ENCODE results near the gene CACNA2D4.

Gene CACNA2D4

DNA sequence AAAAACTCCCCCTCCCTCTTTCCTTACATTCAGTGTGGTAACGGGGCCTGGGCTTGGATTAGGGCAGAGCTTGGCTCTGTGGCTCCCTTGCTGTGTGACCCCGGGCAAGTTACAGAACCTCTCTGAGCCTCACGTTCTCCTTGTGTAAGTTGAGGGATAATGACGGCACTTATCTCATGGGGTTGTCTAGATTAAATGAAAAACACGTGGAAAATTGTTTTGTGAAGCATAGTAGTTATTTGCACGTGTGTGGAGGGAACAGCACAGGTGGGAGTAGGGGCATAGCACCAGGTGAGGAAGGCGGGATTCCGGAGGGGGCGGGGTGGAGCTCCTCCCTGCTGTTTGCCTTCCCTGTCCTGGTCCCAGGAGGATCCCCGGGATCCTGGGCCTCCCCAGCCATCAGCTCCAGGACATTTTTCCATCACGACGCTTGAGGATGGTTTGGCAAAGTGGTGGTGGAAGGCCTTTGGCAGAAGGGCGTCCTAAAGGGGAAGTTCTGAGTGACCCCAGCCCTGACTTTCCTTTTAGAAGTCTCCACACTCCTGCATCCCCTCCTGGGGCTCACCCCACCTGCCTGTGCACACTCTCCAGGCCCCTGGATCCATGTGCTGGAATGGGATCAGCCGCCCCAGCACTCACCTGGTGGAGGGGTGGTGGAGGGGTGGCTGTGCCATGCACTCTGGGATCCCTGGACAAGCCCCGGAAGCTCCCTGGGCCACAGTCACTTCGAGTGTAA is 75.4 kb downstream of the CACNA2D4 start:
- DNase-seq, result no peak

DNA sequence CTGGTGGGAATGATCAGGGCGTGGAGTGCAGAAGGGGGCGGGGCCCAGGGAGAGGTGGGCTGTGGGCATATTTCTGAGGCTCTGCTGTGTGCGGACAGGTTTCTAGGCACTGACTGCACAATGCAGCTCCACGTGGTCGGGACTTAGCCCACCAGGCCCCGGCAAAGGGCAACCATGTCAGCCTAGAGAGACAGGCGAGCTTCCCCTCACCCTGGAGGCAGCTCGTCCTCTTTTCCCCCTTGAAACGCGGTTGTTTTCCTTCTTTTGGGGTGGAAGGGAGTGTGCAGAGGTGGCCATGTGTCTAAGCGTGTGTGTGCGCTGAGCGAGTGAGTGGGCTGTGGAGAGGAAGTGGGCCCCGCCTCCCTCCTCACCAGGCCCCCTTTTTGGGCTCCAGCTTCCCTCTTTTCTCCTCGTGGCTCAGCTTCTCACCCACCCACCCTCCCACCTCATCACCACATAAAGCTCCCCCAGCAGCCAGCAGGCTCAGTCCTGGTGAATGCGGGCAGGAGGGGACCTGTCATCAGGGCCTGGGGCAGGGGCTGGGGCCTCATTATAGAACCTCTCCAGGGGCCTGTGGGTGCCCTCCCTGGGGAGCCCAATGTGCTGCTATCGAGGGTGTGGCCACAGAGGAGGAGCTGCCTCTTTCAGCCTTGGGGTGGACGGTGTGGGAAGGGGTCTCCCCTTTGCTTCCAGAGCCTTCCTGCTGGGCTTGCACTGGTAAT is 76.1 kb downstream of the CACNA2D4 start:
- no peak for DNase-seq

DNA sequence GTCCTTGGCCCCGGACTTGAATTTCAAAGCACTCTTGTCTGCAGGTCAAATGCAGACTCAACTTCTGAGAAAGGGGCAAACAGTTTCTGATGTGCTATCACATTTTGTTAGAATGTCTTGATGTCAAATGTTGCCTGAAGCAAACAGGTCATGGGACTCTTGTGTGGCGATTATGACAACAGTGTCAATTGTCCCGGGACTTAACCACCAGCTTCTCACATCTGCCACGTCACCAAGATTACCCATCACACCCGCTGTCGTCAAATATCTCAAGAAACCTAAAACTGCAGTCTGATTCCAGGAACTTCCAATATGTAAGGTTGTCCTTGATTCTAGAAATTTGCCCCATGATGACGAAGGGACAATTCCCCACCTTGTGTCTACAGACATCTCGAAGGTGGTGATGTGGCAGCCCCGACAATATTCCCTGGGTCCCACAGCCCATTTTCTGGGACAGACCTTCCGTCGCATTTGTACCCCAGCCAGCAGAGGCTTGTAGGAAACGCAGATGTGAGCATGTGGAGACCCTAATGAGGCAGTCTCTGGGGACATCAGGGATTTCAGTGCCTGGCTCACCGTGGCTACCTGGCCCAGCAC is 76.8 kb downstream of the CACNA2D4 start:
- DNase-seq, result no peak

DNA sequence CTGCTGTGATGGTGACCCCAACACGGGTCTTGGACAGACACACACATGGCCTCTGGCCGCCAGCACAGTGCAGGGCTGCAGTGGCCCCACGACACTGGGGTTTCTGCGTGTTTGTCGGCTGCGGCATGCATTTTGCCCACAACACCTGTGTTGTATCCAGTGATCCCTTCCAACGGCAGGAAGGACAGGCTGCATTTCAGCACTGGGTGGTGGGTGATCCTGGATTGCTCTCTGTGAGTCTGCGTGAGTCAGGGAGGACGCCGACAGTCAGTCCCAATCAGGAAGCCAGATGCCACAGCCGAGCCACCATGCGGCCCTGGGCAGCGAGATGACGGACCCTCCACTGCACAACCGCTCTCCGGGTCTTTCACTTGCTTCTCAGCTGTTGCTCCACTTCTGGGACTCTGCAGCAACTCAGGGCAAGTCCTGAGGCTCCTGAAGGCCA is 77.4 kb downstream of the CACNA2D4 start:
- DNase-seq, result no peak

DNA sequence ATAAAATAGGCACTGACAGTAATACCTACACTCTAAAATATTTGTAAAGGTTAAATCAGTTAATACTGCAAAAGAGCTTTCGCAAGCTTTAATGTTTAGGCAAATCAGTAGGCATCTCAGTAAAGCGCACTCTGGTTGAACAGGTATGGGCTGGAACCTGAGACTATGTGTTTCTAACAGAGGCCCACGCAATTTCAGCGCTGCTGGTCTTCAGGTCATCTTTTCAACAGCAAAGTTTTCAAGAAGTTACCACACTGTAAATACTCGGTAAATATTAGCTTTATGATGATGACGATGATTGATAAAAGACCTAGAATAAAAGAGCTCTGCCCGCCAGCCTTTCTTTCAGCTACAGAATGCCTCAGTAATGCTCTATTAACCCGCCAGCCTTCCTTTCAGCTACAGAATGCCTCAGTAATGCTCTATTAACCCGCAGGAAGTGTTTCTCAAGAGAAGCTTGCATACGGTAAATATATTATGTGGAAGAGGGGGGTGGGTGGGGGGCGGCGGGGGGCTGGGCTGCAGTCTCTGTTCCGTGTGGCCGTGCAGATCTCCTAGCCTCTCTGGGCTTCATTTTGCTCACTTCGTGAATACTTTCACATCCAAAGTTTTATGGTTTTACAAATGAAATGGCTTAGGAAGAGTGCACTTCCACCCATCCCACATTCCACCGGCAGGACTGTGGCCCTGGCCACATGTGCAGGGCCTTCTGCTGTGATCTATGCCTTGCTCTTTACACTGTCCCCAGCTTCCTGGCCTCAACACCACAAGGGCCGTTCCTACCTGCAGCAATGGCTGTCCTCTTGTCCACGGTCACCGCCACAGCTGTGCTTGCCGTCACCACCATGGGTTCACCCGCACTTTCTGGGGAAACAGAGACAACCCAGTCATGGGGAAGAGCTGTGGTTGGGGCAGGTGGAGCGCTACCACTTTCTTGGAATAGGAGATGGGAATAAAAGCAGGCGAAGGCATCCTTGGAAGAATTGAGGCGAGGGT is 78.2 kb downstream of the CACNA2D4 start:
- no peak for DNase-seq

DNA sequence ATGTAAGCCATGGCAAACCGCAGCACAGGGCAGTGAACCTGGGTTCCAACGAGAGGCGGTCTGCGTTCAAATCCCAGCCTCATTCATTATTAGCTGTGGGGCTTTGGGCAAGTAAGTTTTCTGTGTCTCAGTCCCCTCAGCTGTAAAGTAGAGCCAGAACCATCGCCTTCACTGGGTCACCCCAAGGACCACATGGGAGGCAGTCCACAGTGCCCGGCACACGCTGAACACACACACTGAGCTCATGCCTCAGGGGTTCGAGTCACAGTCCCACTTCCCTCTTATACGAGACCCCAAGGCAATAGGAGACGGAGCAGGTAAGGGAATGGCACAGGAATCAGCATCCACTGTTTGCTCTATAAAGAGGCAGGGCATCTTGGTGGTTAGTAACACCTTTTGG is 79.0 kb downstream of the CACNA2D4 start:
- no peak for DNase-seq

DNA sequence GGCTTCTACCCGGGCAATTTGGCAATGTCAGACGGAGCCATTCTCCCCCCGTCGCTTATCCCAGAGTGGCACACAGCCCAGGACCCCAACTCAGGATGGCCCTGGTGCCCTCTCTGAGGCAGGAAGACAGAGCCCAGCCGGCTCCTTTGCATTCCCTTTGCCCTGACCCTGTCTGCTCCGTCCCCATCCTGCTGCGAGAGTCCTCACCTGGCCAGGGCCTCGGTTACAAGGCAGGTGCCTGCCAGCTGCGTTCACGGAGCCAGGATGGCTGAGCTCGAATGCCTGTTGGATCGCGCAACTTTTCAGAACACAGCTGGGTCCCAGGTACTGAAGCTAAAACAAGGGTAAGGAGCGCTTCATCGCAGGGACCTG is 79.5 kb downstream of the CACNA2D4 start:
- DNase-seq, result no peak

DNA sequence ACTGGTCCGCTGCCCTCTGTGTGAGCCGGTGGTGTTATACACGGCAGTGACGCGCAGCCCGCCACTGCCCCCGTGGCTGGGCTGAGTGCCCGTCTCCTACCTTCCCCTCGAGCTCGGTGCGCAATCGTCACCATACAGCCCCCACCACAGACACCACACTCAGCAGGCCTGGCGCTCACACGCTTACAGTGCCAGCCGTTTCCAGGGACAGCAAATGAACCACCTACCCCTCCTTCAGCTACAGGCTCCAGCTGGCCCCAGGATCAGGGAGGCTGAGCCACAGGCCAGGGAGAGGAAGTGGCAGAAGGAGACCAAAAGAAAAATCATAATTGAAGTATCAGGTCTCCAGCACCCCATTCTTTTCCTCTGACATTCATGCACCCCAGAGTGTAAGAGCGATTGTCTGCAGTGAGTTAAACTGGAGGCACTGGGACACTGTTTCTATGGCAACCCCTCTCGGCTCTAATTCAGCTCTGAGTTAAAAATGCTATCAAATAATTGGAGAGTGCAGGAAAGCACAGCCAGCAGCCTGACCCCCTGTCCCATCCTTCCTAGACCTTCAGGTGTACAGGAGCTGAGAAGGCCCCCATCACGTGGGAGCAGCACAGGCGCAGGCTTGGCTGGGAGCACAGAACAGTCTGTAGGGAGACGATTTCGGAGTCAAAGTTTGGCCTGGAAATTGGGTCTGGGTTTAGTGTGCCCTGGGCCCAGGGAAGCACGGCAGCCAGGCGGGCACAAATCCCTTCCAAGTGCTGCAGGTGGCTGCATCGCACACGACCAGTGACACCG is 80.1 kb downstream of the CACNA2D4 start:
- no peak for DNase-seq

DNA sequence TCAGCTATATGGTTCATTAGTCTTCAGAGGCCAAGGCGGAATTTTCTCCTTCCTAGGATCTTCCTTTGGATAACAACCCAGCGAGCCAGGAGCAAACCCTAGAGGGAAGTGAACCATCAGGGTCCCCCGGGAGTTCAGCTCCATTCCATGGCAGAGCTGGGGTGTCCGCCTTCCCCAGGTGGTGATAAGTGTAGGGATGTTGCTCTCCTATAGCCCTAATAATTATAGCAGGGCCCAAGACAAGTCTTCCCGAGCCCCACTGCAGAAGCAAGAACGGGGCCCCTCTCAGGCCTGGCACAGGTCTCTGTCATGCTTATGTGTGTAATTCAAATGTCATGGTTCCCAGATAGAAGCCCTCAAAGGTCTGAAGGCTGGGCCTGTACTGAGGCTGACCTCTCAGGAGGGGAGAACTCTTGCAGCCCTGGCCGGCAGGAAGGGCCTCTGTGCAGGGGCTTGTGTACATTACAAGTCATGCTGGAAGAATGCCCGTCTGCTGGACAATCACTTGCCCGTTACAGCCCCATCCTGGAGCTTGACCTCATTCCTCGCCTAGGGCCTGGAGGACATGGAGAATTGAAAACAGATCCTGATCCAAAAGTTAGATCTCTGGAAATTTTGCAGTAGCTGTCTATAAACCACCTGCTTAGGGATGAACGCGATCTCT is 80.8 kb downstream of the CACNA2D4 start:
- DNase-seq, result no peak

DNA sequence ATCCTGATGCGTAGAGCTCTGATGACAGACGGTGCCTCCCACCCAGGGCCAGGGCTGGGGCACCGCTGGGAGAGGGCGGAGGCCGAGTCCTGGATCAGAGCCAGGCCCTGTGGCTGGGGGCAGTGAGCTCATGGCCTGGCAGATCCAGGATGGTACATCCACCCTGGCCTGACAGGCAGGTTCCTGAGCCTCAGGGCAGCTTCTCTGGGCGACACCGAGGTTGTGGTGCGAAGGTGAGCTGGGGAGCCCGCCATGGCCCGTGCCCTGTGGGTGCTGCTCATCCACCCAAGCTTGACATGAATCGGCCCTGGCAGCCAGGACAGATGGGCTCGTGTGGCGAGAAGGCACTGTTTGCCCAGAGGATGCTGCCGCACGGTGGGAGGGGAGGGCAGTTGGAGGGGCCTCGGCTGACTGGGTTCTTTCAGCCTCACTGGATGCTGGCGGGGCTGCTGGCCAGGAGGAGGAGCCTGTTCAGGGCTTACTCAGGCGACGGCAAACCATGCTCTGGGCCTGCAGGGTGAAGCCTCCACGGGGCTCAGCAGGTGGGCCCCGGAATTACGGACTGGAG is 81.5 kb downstream of the CACNA2D4 start:
- no peak for DNase-seq

DNA sequence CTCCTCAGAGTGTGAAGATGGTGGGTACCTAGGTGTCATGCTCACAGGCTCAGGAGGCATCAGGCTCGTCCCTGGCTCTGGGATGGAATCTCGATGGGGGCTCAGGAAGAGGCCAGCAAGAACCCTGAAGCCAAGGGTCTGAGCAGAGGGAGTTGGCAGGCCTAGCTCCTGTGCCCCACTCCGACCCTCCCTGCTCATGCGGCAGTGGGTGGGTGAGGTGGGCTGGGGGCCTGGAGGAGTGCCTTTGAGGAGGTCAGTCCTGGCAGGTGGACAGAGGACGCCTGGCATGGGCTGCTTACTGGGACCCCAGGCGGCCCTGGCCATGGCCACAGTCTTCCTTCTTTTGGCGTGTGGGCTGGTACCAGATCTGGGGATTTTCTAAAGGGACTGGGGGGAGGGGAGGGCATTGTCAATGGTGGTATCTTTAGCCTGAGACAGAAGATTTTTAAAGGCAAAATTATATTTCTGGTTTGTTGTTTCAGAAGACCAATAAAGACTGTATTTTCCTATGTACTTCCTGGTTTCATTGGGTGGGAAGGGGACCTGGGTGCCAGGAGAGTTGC is 82.1 kb downstream of the CACNA2D4 start:
- DNase-seq, result no peak

DNA sequence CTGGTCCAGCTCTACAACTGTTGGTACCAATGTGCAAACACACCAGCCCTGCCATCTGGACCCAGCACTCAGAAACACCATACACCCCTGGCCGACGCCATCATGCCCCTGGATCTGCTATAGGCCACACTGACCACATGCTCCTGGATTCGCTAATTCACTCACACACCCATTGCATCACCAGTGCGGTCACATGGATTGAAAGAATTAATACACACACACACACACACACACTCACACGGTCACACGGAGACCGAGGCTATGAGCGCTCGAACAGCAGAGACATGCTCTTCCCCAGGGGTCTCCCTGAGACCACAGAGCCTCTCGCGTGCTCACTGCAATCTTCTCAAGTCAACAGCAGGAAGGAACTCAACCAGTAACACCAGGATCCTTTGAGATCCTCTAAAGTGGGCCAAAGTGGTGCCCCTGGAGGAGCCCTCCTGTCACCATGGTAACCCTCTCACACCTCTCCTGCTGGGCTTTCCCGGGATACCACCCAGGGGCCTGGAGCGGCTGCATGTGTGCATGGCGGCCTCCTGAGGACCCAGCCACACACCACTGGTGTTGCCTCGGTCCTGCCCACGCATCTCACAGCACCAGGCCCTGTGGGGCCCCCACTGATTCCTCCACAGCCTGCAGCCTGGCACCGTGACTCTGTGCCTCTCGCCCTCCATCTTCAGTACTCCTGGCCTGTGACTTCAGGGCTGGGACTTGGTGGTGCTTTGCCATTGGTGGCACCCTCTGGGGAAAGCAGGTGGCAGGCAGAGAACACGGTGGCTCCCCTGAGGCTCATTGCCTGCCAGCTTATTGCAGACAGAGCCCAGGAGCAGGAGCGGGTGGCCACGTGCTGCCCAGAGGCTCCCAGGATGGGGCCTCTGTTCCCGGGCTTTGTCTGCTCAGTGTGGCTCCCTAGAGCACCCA is 83.0 kb downstream of the CACNA2D4 start:
- DNase-seq, result no peak

DNA sequence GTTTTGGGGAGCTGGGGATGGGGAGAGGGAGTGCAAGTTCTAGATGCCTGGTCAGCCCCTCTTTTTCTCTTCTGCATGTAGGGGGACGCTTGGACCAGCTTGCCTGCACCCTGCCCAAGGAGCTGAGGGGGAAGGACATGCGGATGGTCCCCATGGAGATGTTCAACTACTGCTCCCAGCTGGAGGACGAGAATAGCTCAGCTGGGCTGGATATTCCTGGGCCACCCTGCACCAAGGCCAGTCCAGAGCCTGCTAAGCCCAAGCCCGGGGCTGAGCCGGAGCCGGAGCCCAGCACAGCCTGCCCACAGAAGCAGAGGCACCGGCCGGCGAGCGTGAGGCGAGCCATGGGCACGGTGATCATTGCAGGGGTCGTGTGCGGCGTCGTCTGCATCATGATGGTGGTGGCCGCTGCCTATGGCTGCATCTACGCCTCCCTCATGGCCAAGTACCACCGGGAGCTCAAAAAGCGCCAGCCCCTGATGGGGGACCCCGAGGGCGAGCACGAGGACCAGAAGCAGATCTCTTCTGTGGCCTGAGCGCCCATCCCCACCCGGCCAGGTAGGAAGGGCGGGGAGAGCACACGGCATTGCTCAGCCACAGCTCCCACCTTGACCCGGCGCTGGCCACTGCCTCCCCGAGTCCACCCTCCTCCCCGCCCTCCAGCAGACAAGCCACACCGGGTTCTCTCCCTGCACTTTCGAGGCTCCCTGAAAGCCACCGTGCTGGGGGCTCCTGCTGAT is 84.1 kb downstream of the CACNA2D4 start:
- DNase-seq, result no peak

DNA sequence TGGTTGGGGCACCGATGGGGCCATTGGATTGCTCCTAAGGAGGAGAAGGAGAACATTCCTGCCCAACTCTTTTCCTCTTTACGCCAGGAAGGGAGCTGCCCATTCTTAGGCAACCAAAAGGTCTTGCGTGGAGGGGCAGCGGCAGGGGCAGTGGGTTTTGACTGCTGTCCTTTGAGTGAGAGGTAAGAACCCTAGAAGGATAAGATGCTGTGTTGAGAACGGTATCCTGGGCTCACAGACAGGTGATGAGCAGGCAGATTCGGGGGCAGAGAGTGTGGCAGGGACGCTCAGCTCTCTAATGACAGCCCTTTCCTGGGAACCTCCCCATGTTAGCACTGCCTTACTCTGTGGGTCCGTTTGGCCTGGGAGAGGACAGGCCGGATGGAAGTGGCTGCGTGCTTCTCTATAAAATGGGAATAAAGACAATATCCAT is 84.8 kb downstream of the CACNA2D4 start:
- DNase-seq, result no peak

DNA sequence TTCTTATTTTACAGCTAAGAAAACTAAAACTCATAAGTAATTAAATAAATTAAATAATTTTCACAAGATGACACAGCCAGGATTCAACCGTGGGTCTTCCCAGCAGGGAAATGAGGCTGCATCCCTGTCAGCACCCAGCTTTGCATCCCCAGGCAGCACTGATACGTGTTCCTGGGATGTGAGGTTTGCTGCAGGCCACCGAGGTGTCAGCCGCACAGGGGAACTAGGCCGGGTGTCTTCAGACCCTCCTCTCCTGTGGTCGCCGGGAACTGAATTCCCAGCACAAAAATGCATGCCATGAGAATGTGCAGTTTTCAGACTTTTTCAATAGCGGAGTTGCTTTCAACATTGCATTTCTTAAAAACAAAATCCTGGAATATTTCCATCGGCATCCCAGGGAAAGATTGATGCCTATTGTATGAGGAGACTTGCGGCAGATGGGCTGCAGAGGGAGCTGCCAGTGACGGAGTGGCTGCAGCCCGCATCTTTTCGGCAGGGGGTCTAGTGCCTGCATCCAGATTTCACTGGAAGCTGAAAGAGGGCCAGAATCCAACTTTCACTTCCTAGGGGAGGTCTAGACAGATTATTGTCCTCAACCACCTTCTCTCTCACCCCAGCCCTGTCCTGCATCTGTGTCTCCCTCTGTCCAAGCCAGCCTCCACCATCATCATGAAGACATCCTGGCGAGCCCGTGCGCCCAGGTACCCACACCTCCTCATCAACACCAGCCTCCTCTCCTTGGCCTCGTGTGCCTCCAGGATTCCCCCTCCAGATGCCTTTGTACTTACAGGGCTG is 85.5 kb downstream of the CACNA2D4 start:
- no peak for DNase-seq

DNA sequence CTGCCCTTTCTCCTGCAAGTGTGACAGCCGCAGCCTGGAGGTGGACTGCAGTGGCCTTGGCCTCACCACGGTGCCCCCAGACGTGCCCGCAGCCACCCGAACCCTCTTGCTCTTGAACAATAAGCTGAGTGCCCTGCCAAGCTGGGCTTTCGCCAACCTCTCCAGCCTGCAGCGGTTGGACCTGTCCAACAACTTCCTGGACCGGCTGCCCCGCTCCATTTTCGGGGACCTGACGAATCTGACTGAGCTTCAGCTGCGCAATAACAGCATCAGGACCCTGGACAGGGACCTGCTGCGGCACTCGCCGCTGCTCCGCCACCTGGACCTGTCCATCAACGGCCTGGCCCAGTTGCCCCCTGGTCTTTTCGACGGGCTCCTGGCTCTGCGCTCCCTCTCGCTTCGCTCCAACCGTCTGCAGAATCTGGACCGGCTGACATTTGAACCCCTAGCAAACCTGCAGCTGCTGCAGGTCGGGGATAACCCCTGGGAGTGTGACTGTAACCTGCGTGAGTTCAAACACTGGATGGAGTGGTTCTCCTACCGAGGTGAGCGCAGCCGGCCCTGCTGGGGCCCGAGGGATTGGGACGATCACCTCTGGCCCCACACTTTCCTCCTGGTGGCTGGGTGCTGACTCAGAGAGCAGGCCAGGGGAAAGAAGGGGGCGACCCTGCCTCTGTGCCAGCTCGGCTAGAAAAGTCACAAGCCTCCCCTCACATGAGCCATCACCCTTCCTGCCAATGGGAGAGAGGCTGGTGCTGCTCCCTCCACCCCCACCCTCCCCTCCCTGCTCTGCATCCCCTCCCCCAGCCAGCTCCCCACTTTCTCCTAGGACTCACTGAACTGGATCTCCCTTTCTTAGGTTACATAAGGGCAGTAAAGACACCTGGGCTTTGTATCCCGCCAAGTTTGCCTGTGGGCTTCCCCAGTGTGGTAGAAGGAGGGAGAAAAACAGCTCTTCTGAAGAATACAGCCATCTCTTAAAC is 87.2 kb downstream of the CACNA2D4 start:
- DNase-seq, result no peak

DNA sequence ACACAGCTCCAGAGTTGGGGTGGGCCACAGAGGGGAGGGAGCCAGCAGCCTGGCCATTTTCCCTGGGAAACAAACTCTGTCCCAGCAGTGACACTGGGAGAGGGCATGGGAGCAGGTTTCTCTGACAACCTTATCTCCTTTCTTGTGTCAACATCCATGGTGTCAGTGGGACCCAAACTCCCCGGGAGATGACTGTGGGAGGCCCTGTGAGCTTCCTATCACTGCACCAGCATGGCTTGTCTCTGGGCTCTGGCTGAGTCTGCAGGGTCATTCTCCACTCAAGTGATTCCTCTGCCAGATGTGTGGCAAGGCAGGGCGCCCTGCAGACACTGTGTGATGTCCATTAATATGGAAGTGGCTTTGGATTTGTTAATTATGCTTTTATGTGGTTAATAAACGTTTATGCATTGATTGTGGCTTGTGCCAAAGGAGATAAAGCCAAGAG is 88.0 kb downstream of the CACNA2D4 start:
- no peak for DNase-seq
